Nephron progenitor cell (in vitro differentiated cells): ENCODE data around the gene CBY2.
A peak's percentile ranks its signal among the peaks of the same experiment; 100 is the strongest.

Experiments used
- DNase-seq: peaks from one replicate; pipeline ENCODE4 v3.0.0; 2021
- H3K27ac Mint-ChIP-seq: 2 replicates; pipeline ENCODE4 v1.8.0; 2021; ENCODE audit warnings: mild to moderate bottlenecking, moderate library complexity, mixed read lengths
- H3K27me3 Mint-ChIP-seq: 2 replicates; pipeline ENCODE4 v1.8.0; 2021; ENCODE audit warnings: mild to moderate bottlenecking, low read depth, mixed read lengths; ENCODE audit not compliant: poor library complexity
- H3K36me3 Mint-ChIP-seq: 2 replicates; pipeline ENCODE4 v1.8.0; 2021; ENCODE audit warnings: low read depth, mixed read lengths
- H3K4me1 Mint-ChIP-seq: 2 replicates; pipeline ENCODE4 v1.8.0; 2021; ENCODE audit warnings: mixed read lengths
- H3K4me3 Mint-ChIP-seq: 2 replicates; pipeline ENCODE4 v1.8.0; 2021; ENCODE audit warnings: mild to moderate bottlenecking, moderate library complexity, mixed read lengths
- H3K9me3 Mint-ChIP-seq: 2 replicates; pipeline ENCODE4 v1.8.0; 2021; ENCODE audit warnings: mild to moderate bottlenecking, moderate library complexity, mixed read lengths
- CTCF ChIP-seq: fragments of 200-600 bp; sonication (generic); IDR thresholded peaks from 2 replicates; pipeline ENCODE4 v1.5.0; 2021; ENCODE audit warnings: antibody characterized with exemption

CBY2 gene

GRCh38 chr13:45731455-45731854 lies 29.3 kb downstream of the CBY2 start:
- Mint-ChIP-seq H3K36me3 (no peaks in the 10 kb centered on the region), H3K27me3 (peaks cover 2% of the 10 kb centered on the region), H3K27ac (no peak overlapping the region)

GRCh38 chr13:45732916-45733315 lies 30.8 kb downstream of the CBY2 start:
- peaks cover 5% of the 10 kb centered on the region for H3K4me1 Mint-ChIP-seq
- peaks cover 2% of the 10 kb centered on the region for H3K27me3 Mint-ChIP-seq
- no peaks in the 10 kb centered on the region for H3K36me3 Mint-ChIP-seq
- DNase-seq, result no peak
- TF ChIP-seq CTCF, result no peak
- no peak overlapping the region for H3K4me3 Mint-ChIP-seq
- no peak overlapping the region for H3K27ac Mint-ChIP-seq
- H3K9me3 Mint-ChIP-seq, result peaks cover 4% of the 10 kb centered on the region

More at GRCh38 chr13:45731455-45731854, 29.3 kb downstream of the CBY2 start:
- no peak for TF ChIP-seq CTCF
- Mint-ChIP-seq H3K4me3 (no peak overlapping the region), H3K9me3 (no peaks in the 10 kb centered on the region), H3K4me1 (peaks cover 5% of the 10 kb centered on the region)
- no peak for DNase-seq

- H3K9me3 Mint-ChIP-seq, result peaks cover 4% of the 10 kb centered on the region
- no peak for TF ChIP-seq CTCF
- no peak overlapping the region for H3K4me3 Mint-ChIP-seq
- peaks cover 5% of the 10 kb centered on the region for H3K4me1 Mint-ChIP-seq
- no peaks in the 10 kb centered on the region for H3K36me3 Mint-ChIP-seq
- DNase-seq, result no peak
- no peak overlapping the region for H3K27ac Mint-ChIP-seq
- peaks cover 2% of the 10 kb centered on the region for H3K27me3 Mint-ChIP-seq
Observed at GRCh38 chr13:45733361-45733760, 31.2 kb downstream of the CBY2 start.

- Mint-ChIP-seq H3K9me3 (peaks cover 4% of the 10 kb centered on the region), H3K27ac (no peak overlapping the region), H3K36me3 (no peaks in the 10 kb centered on the region), H3K4me3 (no peak overlapping the region), H3K27me3 (peaks cover 5% of the 10 kb centered on the region), H3K4me1 (no peaks in the 10 kb centered on the region)
- TF ChIP-seq CTCF, result peak; percentile 15
- DNase-seq, result no peak
Observed at GRCh38 chr13:45737571-45738017, 35.5 kb downstream of the CBY2 start.

- Mint-ChIP-seq H3K4me3 (no peak overlapping the region), H3K4me1 (no peaks in the 10 kb centered on the region), H3K27ac (no peak overlapping the region), H3K27me3 (peaks cover 18% of the 10 kb centered on the region), H3K9me3 (no peaks in the 10 kb centered on the region), H3K36me3 (no peaks in the 10 kb centered on the region)
- DNase-seq, result no peak
- no peak for TF ChIP-seq CTCF
Observed at GRCh38 chr13:45742985-45743384, 40.9 kb downstream of the CBY2 start.

- Mint-ChIP-seq H3K9me3 (no peaks in the 10 kb centered on the region), H3K36me3 (no peaks in the 10 kb centered on the region), H3K27me3 (peaks cover 18% of the 10 kb centered on the region), H3K27ac (no peak overlapping the region), H3K4me1 (peaks cover 4% of the 10 kb centered on the region), H3K4me3 (no peak overlapping the region)
- TF ChIP-seq CTCF, result no peak
- no peak for DNase-seq
Observed at GRCh38 chr13:45744979-45745378, 42.9 kb downstream of the CBY2 start.
